AG04450 (cell line): ENCODE results near the gene RNF224. TPM values are rescaled to one million over a fixed set of nuclear protein-coding genes. Genes with fewer than 3 reads are reported as not detected.
A peak's percentile ranks its signal among the peaks of the same experiment; 100 is the strongest.

Experiments used
- CTCF ChIA-PET: fragments of 300-600, 350-600 bp; formaldehyde crosslinking; extraction: SDS; loops from one replicate; lab custom pipeline; 2022; ENCODE audit warnings: antibody characterized with exemption, inconsistent platforms; lab: Charles Lee
- POLR2A ChIA-PET: fragments of 350-600 bp; formaldehyde crosslinking; extraction: SDS; loops from one replicate; lab custom pipeline; 2021; ENCODE audit warnings: antibody characterized with exemption, inconsistent platforms; lab: Yijun Ruan, JAX
- DNase-seq: peaks from one replicate; pipeline ENCODE4 v3.0.0-alpha.2; 2011; ENCODE audit warnings: low read depth, low spot score
- H3K27ac ChIP-seq: one replicate; pipeline ENCODE4 v1.5.1; 2012; ENCODE audit warnings: low read depth, low read length, control low read depth
- H3K27me3 ChIP-seq: one replicate; pipeline ENCODE4 v1.6.0; 2012; ENCODE audit warnings: low read length; ENCODE audit not compliant: control insufficient read depth, insufficient read depth
- H3K4me3 ChIP-seq: 2 replicates; pipeline ENCODE4 v1.5.1; 2011; ENCODE audit warnings: mild to moderate bottlenecking, low read depth, low read length, control low read depth
- H3K9me3 ChIP-seq: 2 replicates; pipeline ENCODE4 v1.5.1; 2012; ENCODE audit warnings: low read length; ENCODE audit not compliant: control insufficient read depth, insufficient read depth
- CTCF ChIP-seq: IDR thresholded peaks from 2 replicates; pipeline ENCODE4 v1.5.1; 2011; ENCODE audit warnings: low read depth, low read length, control low read depth, inconsistent platforms
- polyA plus RNA-seq: library from polyadenylated mRNA; depleted of rRNA; stranded (reverse); fragments of >200 nt; gene quantifications from 2 replicates; pipeline ENCODE4 v1.2.3, GENCODE V29; 2011

The RNF224 gene
- polyA plus RNA-seq, 1 experiment = not detected

GRCh38 chr9:137223078-137223970, 4.0 kb upstream of the RNF224 start:
- peak; percentile 96 for DNase-seq
- Histone ChIP-seq H3K27ac (peak overlapping the region; percentile 65), H3K27me3 (no peaks in the 10 kb centered on the region), H3K4me3 (peak overlapping the region; percentile 80), H3K9me3 (no peaks in the 10 kb centered on the region; the same call in 1 of the 2 replicates)
- TF ChIP-seq CTCF = no peak
- CTCF ChIA-PET = interaction anchor here (0.6 to 3.7 kb wide), 7 partner anchors 13 to 277 kb away, joined by 3 to 29 read pairs (median 6); partner anchors contain the start of gene SSNA1
- POLR2A ChIA-PET = interaction anchor here (0.7 to 2.4 kb wide), 10 partner anchors 13 to 100 kb away, joined by 3 to 28 read pairs (median 7); partner anchors contain the start of genes ANAPC2, NDOR1, SSNA1 and TMEM203

GRCh38 chr9:137224830-137225694, 2.2 kb upstream of the RNF224 start, which contains the start of gene CYSRT1:
Gene CYSRT1, plus strand, starts transcription at chr9:137225174. Its CDS starts 448 bp downstream, at chr9:137225622.
- CTCF ChIA-PET = interaction anchor here (3.7 kb wide), 1 partner anchor 12 kb away, joined by 29 read pairs; no protein-coding TSS in a partner anchor
- POLR2A ChIA-PET = interaction anchor here (1.3 kb wide), 1 partner anchor 16 kb away, joined by 6 read pairs; the partner anchor contains the start of gene TUBB4B

GRCh38 chr9:137225699-137226331, 1.5 kb upstream of the RNF224 start:
- CTCF ChIA-PET = interaction anchor here (1.0 to 3.7 kb wide), 3 partner anchors 11 to 158 kb away, joined by 3 to 29 read pairs (median 14); no protein-coding TSS in a partner anchor
- TF ChIP-seq CTCF = no peak
- no peak for DNase-seq
- H3K4me3 ChIP-seq = no peak overlapping the region
- no peak overlapping the region for H3K27ac ChIP-seq
- H3K9me3 ChIP-seq = no peaks in the 10 kb centered on the region; the same call in 1 of the 2 replicates
- POLR2A ChIA-PET = interaction anchor here (1.3 kb wide), 1 partner anchor 15 kb away, joined by 6 read pairs; the partner anchor contains the start of gene TUBB4B
- H3K27me3 ChIP-seq = no peaks in the 10 kb centered on the region

More at GRCh38 chr9:137224830-137225694, 2.2 kb upstream of the RNF224 start, which contains the start of gene CYSRT1:
- Histone ChIP-seq H3K27me3 (no peaks in the 10 kb centered on the region), H3K27ac (no peak within 1 kb of the TSS), H3K4me3 (peak within 1 kb of the TSS; percentile 80), H3K9me3 (no peaks in the 10 kb centered on the region; the same call in 1 of the 2 replicates)
- no peak for DNase-seq
- TF ChIP-seq CTCF = no peak

- TF ChIP-seq CTCF = no peak
- Histone ChIP-seq H3K27me3 (no peaks in the 10 kb centered on the region), H3K27ac (no peak overlapping the region), H3K9me3 (no peaks in the 10 kb centered on the region; the same call in 1 of the 2 replicates), H3K4me3 (no peak overlapping the region)
- ChIA-PET CTCF (interaction anchor here (1.0 to 2.4 kb wide), 4 partner anchors 10 to 159 kb away, joined by 3 to 14 read pairs (median 6); no protein-coding TSS in a partner anchor), POLR2A (interaction anchor here (1.4 to 1.8 kb wide), 3 partner anchors 14 to 140 kb away, joined by 3 to 7 read pairs (median 5); partner anchors contain the start of genes MAN1B1 and TUBB4B)
- DNase-seq = no peak
Observed at GRCh38 chr9:137226338-137227053, 806 bp upstream of the RNF224 start.
